Aorta (tissue), 5 donors: ENCODE results near the gene PLPP1. TPM values are rescaled to one million over a fixed set of nuclear protein-coding genes. Genes with fewer than 3 reads are reported as not detected.

ENCODE experiments used
- ATAC-seq: fragments of 200-7000 bp; cut with Tn5 transposase; one replicate; pipeline ENCODE4 v1.9.1; 2022; ENCODE audit warnings: moderate library complexity; ENCODE audit not compliant: low FRiP score
- DNase-seq, 2 donors: peaks; one replicate each; pipeline ENCODE4 v3.0.0-alpha.2; 2020
- H3K27ac ChIP-seq, 2 donors: one replicate each; pipeline ENCODE4 v1.5.1; 2013; ENCODE audit warnings: low read length in 2 of 2, mild to moderate bottlenecking in 2 of 2, moderate library complexity in 2 of 2, control low read depth in 1 of 2, inconsistent platforms in 1 of 2, low read depth in 1 of 2
- H3K27me3 ChIP-seq, 2 donors: one replicate each; pipeline ENCODE4 v1.6.1; 2013; ENCODE audit warnings: control low read depth in 1 of 2, low read length in 1 of 2, mild to moderate bottlenecking in 1 of 2, moderate library complexity in 1 of 2; ENCODE audit not compliant: insufficient read depth in 2 of 2, control insufficient read depth in 1 of 2
- H3K36me3 ChIP-seq, 2 donors: one replicate each; pipeline ENCODE4 v1.6.1; 2013; ENCODE audit warnings: control low read depth in 1 of 2, low read length in 1 of 2, mild to moderate bottlenecking in 1 of 2; ENCODE audit not compliant: insufficient read depth in 2 of 2, control insufficient read depth in 1 of 2
- H3K4me1 ChIP-seq, 2 donors: one replicate each; pipeline ENCODE4 v1.6.1; 2013; ENCODE audit warnings: low read length in 2 of 2, control low read depth in 1 of 2, mild to moderate bottlenecking in 1 of 2, moderate library complexity in 1 of 2; ENCODE audit not compliant: insufficient read depth in 2 of 2, control insufficient read depth in 1 of 2
- H3K4me3 ChIP-seq, 2 donors: one replicate each; pipeline ENCODE4 v1.5.1; 2013; ENCODE audit warnings: low read length in 2 of 2, control low read depth in 1 of 2, mild to moderate bottlenecking in 1 of 2
- H3K9me3 ChIP-seq: one replicate; pipeline ENCODE4 v1.6.1; 2013; ENCODE audit warnings: mild to moderate bottlenecking, low read length; ENCODE audit not compliant: control insufficient read depth
- WGBS, 2 donors: extraction: QIAGEN DNeasy Blood & Tissue Kit; methylation state at CpG; one replicate each; pipeline ENCODE4 v1.1.7; 2013; 5-methylcytosine and 5-hydroxymethylcytosine counted together
- intact Hi-C, 2 donors: fragments of 100-400 bp; cut with DNase I; formaldehyde crosslinking; loops; one replicate each; pipeline versions ENCODE4 v1.14.2 to v1.15.0; 2022
- polyA plus RNA-seq, 2 donors: library from polyadenylated mRNA; stranded (reverse); fragments of 200-250 nt; gene quantifications; one replicate each; pipeline ENCODE4 v1.2.3, GENCODE V29; 2013
- total RNA-seq, 2 donors: library from RNA; stranded (reverse); fragmentation: NEBNext Ultra II Directional; extraction: Animal tissue kit (Norgen Biotek cat#: 25700); gene quantifications; one replicate each; pipeline ENCODE4 v1.2.1, GENCODE V29; 2021
- donor health status: healthy with polysubstance abuse.
- donor health status: Bipolar disorder and iron deficiency.
- donor health status: DM: no; HTN: no; CAD: no.
- donor health status: DM: no; HTN: no; CAD: no.
- donor health status: DM: yes; HTN: yes; CAD: no.

The PLPP1 gene
- total and polyA plus RNA-seq, 4 donors, result 104 to 535 (median 170) TPM

GRCh38 chr5:55410845-55411244 is 123.9 kb downstream of the PLPP1 start:
- H3K4me1 ChIP-seq, result no peaks in the 10 kb centered on the region
- H3K9me3 ChIP-seq, result no peaks in the 10 kb centered on the region
- WGBS, 2 donors, result 80 to 82% methylated on average over 3 of the region's 3 CpGs
- no peak for DNase-seq
- no peak overlapping the region for H3K4me3 ChIP-seq
- H3K27me3 ChIP-seq, result no peaks in the 10 kb centered on the region
- intact Hi-C loops, result no loop called here
- H3K36me3 ChIP-seq, result peaks cover 0 to 2% of the 10 kb centered on the region in 2 donors
- H3K27ac ChIP-seq, result no peak overlapping the region
- no peak for ATAC-seq

- no peak overlapping the region for H3K4me3 ChIP-seq
- H3K9me3 ChIP-seq, result no peaks in the 10 kb centered on the region
- peaks cover 0 to 2% of the 10 kb centered on the region in 2 donors for H3K36me3 ChIP-seq
- intact Hi-C loops, result loop anchor here (2.0 to 10.0 kb wide), 2 partner anchors 65 to 281 kb away; no protein-coding TSS in a partner anchor
- ATAC-seq, result no peak
- H3K27ac ChIP-seq, result no peak overlapping the region
- DNase-seq, result no peak
- 93 to 100% methylated on average over 1 of the region's 1 CpG for WGBS, 2 donors
- no peaks in the 10 kb centered on the region for H3K27me3 ChIP-seq
- H3K4me1 ChIP-seq, result no peaks in the 10 kb centered on the region
Measured at GRCh38 chr5:55409775-55410174, 125.0 kb downstream of the PLPP1 start.

- intact Hi-C loops, result loop anchor here (2.0 to 10.0 kb wide), 2 partner anchors 63 to 283 kb away; no protein-coding TSS in a partner anchor
- DNase-seq (no peak), ATAC-seq (no peak)
- Histone ChIP-seq H3K4me1 (no peaks in the 10 kb centered on the region), H3K27me3 (no peaks in the 10 kb centered on the region), H3K36me3 (peaks cover 0 to 2% of the 10 kb centered on the region in 2 donors), H3K9me3 (no peaks in the 10 kb centered on the region), H3K27ac (no peak overlapping the region), H3K4me3 (no peak overlapping the region)
- WGBS, 2 donors, result 80% methylated on average over 3 of the region's 3 CpGs
Measured at GRCh38 chr5:55407984-55408383, 126.8 kb downstream of the PLPP1 start.

- Histone ChIP-seq H3K4me3 (no peak overlapping the region), H3K4me1 (no peaks in the 10 kb centered on the region), H3K36me3 (peaks cover 0 to 2% of the 10 kb centered on the region in 2 donors), H3K9me3 (no peaks in the 10 kb centered on the region), H3K27me3 (no peaks in the 10 kb centered on the region), H3K27ac (no peak overlapping the region)
- intact Hi-C loops, result loop anchor here (2.0 to 10.0 kb wide), 2 partner anchors 62 to 284 kb away; no protein-coding TSS in a partner anchor
- DNase-seq, result no peak
- peak; percentile 79 for ATAC-seq
- 19 to 27% methylated on average over 1 of the region's 1 CpG for WGBS, 2 donors
Measured at GRCh38 chr5:55407059-55407684, 127.6 kb downstream of the PLPP1 start.

GRCh38 chr5:55406292-55406691 is 128.5 kb downstream of the PLPP1 start:
- intact Hi-C loops, result loop anchor here (2.0 to 10.0 kb wide), 2 partner anchors 61 to 285 kb away; no protein-coding TSS in a partner anchor

GRCh38 chr5:55402199-55402598 is 132.6 kb downstream of the PLPP1 start:
- Histone ChIP-seq H3K36me3 (no peaks in the 10 kb centered on the region), H3K4me3 (no peak overlapping the region), H3K27ac (no peak overlapping the region), H3K4me1 (no peaks in the 10 kb centered on the region), H3K9me3 (no peaks in the 10 kb centered on the region), H3K27me3 (no peaks in the 10 kb centered on the region)
- no peak for ATAC-seq
- intact Hi-C loops, result loop anchor here (10.0 kb wide), 1 partner anchor 57 kb away; no protein-coding TSS in a partner anchor
- WGBS, 2 donors, result 43 to 44% methylated on average over 2 of the region's 2 CpGs
- DNase-seq, result no peak

More at GRCh38 chr5:55406292-55406691, 128.5 kb downstream of the PLPP1 start:
- H3K4me3 ChIP-seq, result no peak overlapping the region
- no peak overlapping the region for H3K27ac ChIP-seq
- no peaks in the 10 kb centered on the region for H3K27me3 ChIP-seq
- no peak for DNase-seq
- WGBS, 2 donors, result 84 to 87% methylated on average over 2 of the region's 2 CpGs
- ATAC-seq, result no peak
- no peaks in the 10 kb centered on the region for H3K4me1 ChIP-seq
- peaks cover 0 to 2% of the 10 kb centered on the region in 2 donors for H3K36me3 ChIP-seq
- no peaks in the 10 kb centered on the region for H3K9me3 ChIP-seq

- no peak for DNase-seq
- Histone ChIP-seq H3K4me3 (no peak overlapping the region), H3K27me3 (no peaks in the 10 kb centered on the region), H3K36me3 (peaks cover 0 to 6% of the 10 kb centered on the region in 2 donors), H3K27ac (no peak overlapping the region), H3K9me3 (peaks cover 3% of the 10 kb centered on the region), H3K4me1 (no peaks in the 10 kb centered on the region)
- WGBS, 2 donors, result 44 to 48% methylated on average over 2 of the region's 2 CpGs
- no peak for ATAC-seq
- intact Hi-C loops, result no loop called here
Measured at GRCh38 chr5:55393501-55394175, 141.1 kb downstream of the PLPP1 start.

- intact Hi-C loops, result no loop called here
- H3K9me3 ChIP-seq, result peaks cover 3% of the 10 kb centered on the region
- H3K27ac ChIP-seq, result no peak overlapping the region
- DNase-seq (no peak), ATAC-seq (no peak)
- H3K4me1 ChIP-seq, result no peaks in the 10 kb centered on the region
- no peaks in the 10 kb centered on the region for H3K27me3 ChIP-seq
- peaks cover 0 to 6% of the 10 kb centered on the region in 2 donors for H3K36me3 ChIP-seq
- no peak overlapping the region for H3K4me3 ChIP-seq
- 97 to 98% methylated on average over 1 of the region's 1 CpG for WGBS, 2 donors
Measured at GRCh38 chr5:55392669-55393068, 142.1 kb downstream of the PLPP1 start.
